Measurements from ENCODE around the gene GABRA5. TPM values are rescaled to one million over a fixed set of nuclear protein-coding genes. Genes with fewer than 3 reads are reported as not detected.

The GABRA5 gene
- total RNA-seq, 1 experiment from 2014 or later: not detected

DNA sequence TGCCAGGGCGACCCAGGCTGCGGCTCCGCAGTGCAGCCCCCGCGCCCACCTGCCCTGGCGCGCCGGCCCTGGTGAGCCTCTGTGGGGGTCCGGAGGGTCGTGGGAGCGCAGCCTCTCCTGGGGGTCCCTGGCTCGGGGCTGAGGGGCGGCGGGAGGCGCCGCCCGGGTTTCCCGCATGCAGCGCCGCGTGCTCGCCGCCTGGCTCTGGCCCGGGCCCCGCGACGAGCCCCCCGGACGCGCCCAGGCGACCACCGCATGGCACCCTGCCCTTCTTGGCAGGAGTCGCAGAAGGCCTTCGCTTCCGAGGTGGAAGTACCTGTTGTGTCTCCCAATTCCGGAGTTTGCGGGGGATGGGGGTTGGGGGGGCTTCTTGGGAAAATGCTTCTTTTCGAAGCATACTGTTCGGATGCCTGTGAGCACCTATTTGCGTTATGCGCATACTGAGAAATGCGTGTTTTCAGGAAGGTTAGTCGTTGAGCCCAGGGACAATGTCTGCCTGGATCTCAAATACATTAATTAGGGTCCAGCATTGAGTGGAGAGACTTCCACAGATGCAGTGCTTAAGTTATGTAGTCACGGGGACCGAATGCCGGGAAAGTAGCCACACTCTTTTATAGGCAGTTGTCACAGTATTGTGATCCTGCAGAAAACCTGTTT lies 1.3 kb downstream of the GABRA5 start:
- H3K36me3 ChIP-seq (ENCODE audit: control insufficient read depth, insufficient read depth, low read length): no peaks in the 10 kb centered on the region
- no peaks in the 10 kb centered on the region for H3K4me1 ChIP-seq (ENCODE audit: control insufficient read depth, insufficient read depth, low read length)
- BruUV-seq (replicated peaks): no TSS peak
- H3K9me3 ChIP-seq (ENCODE audit: control insufficient read depth, insufficient read depth, low read depth, low read length): no peaks in the 10 kb centered on the region
- no peaks in the 10 kb centered on the region for H3K27me3 ChIP-seq (ENCODE audit: control insufficient read depth, insufficient read depth, low read length)
- H3K27ac ChIP-seq (ENCODE audit: low read length): no peak overlapping the region
- ChIA-PET CTCF (no interaction called here), POLR2A (no interaction called here)
- TF ChIP-seq, protein P1, sequence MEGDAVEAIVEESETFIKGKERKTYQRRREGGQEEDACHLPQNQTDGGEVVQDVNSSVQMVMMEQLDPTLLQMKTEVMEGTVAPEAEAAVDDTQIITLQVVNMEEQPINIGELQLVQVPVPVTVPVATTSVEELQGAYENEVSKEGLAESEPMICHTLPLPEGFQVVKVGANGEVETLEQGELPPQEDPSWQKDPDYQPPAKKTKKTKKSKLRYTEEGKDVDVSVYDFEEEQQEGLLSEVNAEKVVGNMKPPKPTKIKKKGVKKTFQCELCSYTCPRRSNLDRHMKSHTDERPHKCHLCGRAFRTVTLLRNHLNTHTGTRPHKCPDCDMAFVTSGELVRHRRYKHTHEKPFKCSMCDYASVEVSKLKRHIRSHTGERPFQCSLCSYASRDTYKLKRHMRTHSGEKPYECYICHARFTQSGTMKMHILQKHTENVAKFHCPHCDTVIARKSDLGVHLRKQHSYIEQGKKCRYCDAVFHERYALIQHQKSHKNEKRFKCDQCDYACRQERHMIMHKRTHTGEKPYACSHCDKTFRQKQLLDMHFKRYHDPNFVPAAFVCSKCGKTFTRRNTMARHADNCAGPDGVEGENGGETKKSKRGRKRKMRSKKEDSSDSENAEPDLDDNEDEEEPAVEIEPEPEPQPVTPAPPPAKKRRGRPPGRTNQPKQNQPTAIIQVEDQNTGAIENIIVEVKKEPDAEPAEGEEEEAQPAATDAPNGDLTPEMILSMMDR (IDR thresholded peaks at IDR 0.05): no peak
- TF ChIP-seq TCF7L2 (IDR thresholded peaks at IDR 0.05; ENCODE audit: low read depth, low read length) (no peak), SIN3A (IDR thresholded peaks at IDR 0.05; ENCODE audit: borderline replicate concordance, insufficient read depth, low read depth, low read length) (no peak), POLR2AphosphoS5 (IDR thresholded peaks at IDR 0.05; ENCODE audit: low read depth, low read length) (no peak)
- TF ChIP-seq, protein P2, sequence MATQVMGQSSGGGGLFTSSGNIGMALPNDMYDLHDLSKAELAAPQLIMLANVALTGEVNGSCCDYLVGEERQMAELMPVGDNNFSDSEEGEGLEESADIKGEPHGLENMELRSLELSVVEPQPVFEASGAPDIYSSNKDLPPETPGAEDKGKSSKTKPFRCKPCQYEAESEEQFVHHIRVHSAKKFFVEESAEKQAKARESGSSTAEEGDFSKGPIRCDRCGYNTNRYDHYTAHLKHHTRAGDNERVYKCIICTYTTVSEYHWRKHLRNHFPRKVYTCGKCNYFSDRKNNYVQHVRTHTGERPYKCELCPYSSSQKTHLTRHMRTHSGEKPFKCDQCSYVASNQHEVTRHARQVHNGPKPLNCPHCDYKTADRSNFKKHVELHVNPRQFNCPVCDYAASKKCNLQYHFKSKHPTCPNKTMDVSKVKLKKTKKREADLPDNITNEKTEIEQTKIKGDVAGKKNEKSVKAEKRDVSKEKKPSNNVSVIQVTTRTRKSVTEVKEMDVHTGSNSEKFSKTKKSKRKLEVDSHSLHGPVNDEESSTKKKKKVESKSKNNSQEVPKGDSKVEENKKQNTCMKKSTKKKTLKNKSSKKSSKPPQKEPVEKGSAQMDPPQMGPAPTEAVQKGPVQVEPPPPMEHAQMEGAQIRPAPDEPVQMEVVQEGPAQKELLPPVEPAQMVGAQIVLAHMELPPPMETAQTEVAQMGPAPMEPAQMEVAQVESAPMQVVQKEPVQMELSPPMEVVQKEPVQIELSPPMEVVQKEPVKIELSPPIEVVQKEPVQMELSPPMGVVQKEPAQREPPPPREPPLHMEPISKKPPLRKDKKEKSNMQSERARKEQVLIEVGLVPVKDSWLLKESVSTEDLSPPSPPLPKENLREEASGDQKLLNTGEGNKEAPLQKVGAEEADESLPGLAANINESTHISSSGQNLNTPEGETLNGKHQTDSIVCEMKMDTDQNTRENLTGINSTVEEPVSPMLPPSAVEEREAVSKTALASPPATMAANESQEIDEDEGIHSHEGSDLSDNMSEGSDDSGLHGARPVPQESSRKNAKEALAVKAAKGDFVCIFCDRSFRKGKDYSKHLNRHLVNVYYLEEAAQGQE (IDR thresholded peaks at IDR 0.05; ENCODE audit: insufficient read depth in 1 of 2, low read depth in 2 of 2, low read length in 1 of 2): no peak
- in situ Hi-C loops (cut with HindIII; ENCODE audit: low pct_unique_long_range_greater_than_20kb, low sequenced_read_pairs) (no loop called here), intact Hi-C loops (cut with micrococcal nuclease; ENCODE audit: unreplicated experiment) (loop anchor here (10.0 kb wide), 2 partner anchors 683 to 1363 kb away; no protein-coding TSS in a partner anchor)
- DNase-seq (ENCODE audit: low read depth, low spot score) (no peak), ATAC-seq (no peak)
- no peak overlapping the region for H3K4me3 ChIP-seq (ENCODE audit: low read depth in 2 of 2, low read length in 2 of 2)

DNA sequence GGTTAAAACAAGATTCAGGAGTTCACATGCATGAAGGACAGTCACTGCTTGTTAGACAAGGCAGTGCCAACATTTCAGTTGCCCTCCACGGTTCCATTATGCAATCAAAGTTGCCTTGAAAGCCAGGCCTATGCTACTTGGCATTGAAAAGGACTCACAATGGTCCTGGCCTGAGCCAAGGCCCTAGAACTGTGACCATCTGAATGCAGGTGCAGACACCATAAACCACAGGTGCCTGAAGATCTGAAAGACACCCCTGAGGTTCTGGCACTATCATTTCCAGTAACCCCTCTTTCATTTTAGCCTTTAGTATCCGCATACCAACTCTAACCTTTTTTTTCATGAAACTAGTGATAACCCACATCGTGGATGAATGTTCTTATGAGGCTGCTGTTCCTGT lies 2.8 kb downstream of the GABRA5 start:
- DNase-seq (ENCODE audit: low read depth, low spot score) (no peak), ATAC-seq (no peak)
- Histone ChIP-seq H3K9me3 (ENCODE audit: control insufficient read depth, insufficient read depth, low read depth, low read length) (no peaks in the 10 kb centered on the region), H3K27ac (ENCODE audit: low read length) (no peak overlapping the region), H3K4me1 (ENCODE audit: control insufficient read depth, insufficient read depth, low read length) (no peaks in the 10 kb centered on the region), H3K36me3 (ENCODE audit: control insufficient read depth, insufficient read depth, low read length) (no peaks in the 10 kb centered on the region), H3K27me3 (ENCODE audit: control insufficient read depth, insufficient read depth, low read length) (no peaks in the 10 kb centered on the region), H3K4me3 (ENCODE audit: low read depth in 2 of 2, low read length in 2 of 2) (no peak overlapping the region)
- ChIA-PET POLR2A (no interaction called here), CTCF (no interaction called here)
- in situ Hi-C loops (cut with HindIII; ENCODE audit: low pct_unique_long_range_greater_than_20kb, low sequenced_read_pairs): no loop called here
- intact Hi-C loops (cut with micrococcal nuclease; ENCODE audit: unreplicated experiment): loop anchor here (10.0 kb wide), 2 partner anchors 685 to 1365 kb away; no protein-coding TSS in a partner anchor
- TF ChIP-seq, protein P1 (IDR thresholded peaks at IDR 0.05): no peak
- no peak for TF ChIP-seq SIN3A (IDR thresholded peaks at IDR 0.05; ENCODE audit: borderline replicate concordance, insufficient read depth, low read depth, low read length)
- TF ChIP-seq POLR2AphosphoS5 (IDR thresholded peaks at IDR 0.05; ENCODE audit: low read depth, low read length): no peak
- TF ChIP-seq TCF7L2 (IDR thresholded peaks at IDR 0.05; ENCODE audit: low read depth, low read length): no peak
- TF ChIP-seq, protein P2 (IDR thresholded peaks at IDR 0.05; ENCODE audit: insufficient read depth in 1 of 2, low read depth in 2 of 2, low read length in 1 of 2): no peak
- BruUV-seq (replicated peaks): no TSS peak

Data from Panc1 (cell line).